Activated T-helper 2 cell treated with anti-CD3 and anti-CD28 coated beads, Interferon-gamma antibody, Interleukin-2, Interleukin-4, amounts not matched to agents 10 μg/mL and 5 μg/mL and 100 μg/mL, durations not matched to agents 14 hours and 24 hours and 36 hours (primary cell): Measurements from ENCODE around the gene CYB5R4. TPM values are rescaled to one million over a fixed set of nuclear protein-coding genes. Genes with fewer than 3 reads are reported as not detected.

Experiments
- total RNA-seq: library from RNA; stranded (reverse); gene quantifications from 2 replicates; pipeline ENCODE4 v1.2.3, GENCODE V29; 2022

Gene CYB5R4
- total RNA-seq, 1 donor from 2014 or later = 28.9 TPM

Other genes starting within 250 kb of the CYB5R4 start
- not detected in 2 replicates for gene SNAP91, start 150.6 kb upstream of the CYB5R4 start, total RNA-seq
- gene RIPPLY2, start 6.3 kb upstream of the CYB5R4 start, total RNA-seq = not detected in 2 replicates
- 0.07 TPM in 1 of 2 replicates, not detected in the other for gene MRAP2, start 174.1 kb downstream of the CYB5R4 start, total RNA-seq